Heart right ventricle (tissue), 16 donors: Measurements from ENCODE around the gene TRMU. TPM values are rescaled to one million over a fixed set of nuclear protein-coding genes. Genes with fewer than 3 reads are reported as not detected.
A peak's percentile ranks its signal among the peaks of the same experiment; 100 is the strongest.

Experiments
- ATAC-seq, 8 donors: fragments of 200-7000 bp; cut with Tn5 transposase; one replicate each; pipeline ENCODE4 v1.9.1; 2020; ENCODE audit warnings: mild to moderate bottlenecking in 8 of 8, moderate library complexity in 8 of 8, moderate number of reproducible peaks in 1 of 8
- DNase-seq, 2 donors: peaks; one replicate each; pipeline ENCODE4 v3.0.0-alpha.2; 2020
- H3K27ac ChIP-seq, 10 donors: fragments of 200-600 bp; sonication (generic) in 2 of 10; one replicate each; pipeline versions ENCODE4 v1.5.0 to v1.8.0; 2020 to 2022; ENCODE audit warnings: mild to moderate bottlenecking in 3 of 10
- H3K27me3 ChIP-seq, 7 donors: fragments of 200-600 bp; one replicate each; pipeline ENCODE4 v1.8.0; 2021 to 2022; ENCODE audit warnings: mild to moderate bottlenecking in 2 of 7
- H3K36me3 ChIP-seq, 9 donors: fragments of 200-600 bp; sonication (generic) in 1 of 9; one replicate each; pipeline versions ENCODE4 v1.5.0 to v1.8.0; 2020 to 2022; ENCODE audit warnings: mild to moderate bottlenecking in 2 of 9
- H3K4me1 ChIP-seq, 9 donors: fragments of 200-600 bp; sonication (generic) in 1 of 9; one replicate each; pipeline versions ENCODE4 v1.5.0 to v1.8.0; 2020 to 2022; ENCODE audit warnings: mild to moderate bottlenecking in 4 of 9
- H3K4me3 ChIP-seq, 10 donors: fragments of 200-600 bp; sonication (generic) in 2 of 10; one replicate each; pipeline versions ENCODE4 v1.5.0 to v1.8.0; 2020 to 2022; ENCODE audit warnings: mild to moderate bottlenecking in 7 of 10, moderate library complexity in 2 of 10
- H3K9me3 ChIP-seq, 11 donors: fragments of 200-600 bp in 10 of 11; sonication (generic) in 2 of 11; one replicate each; pipeline versions ENCODE4 v1.5.0 to v1.8.0; 2013 to 2022; ENCODE audit warnings: mild to moderate bottlenecking in 2 of 11, control low read depth in 1 of 11, moderate library complexity in 1 of 11
- CTCF ChIP-seq, 9 donors: fragments of 200-600 bp; sonication (generic) in 2 of 9; IDR thresholded peaks; one replicate each; pipeline versions ENCODE4 v1.5.0 to v1.8.0; 2021 to 2022; ENCODE audit warnings: antibody characterized with exemption in 9 of 9, mild to moderate bottlenecking in 5 of 9, moderate library complexity in 1 of 9
- WGBS, 2 donors: extraction: QIAGEN DNeasy Blood & Tissue Kit; methylation state at CpG; one replicate each; pipeline ENCODE4 v1.1.7; 2013; ENCODE audit warnings: inconsistent platforms in 1 of 2; 5-methylcytosine and 5-hydroxymethylcytosine counted together
- intact Hi-C, 10 donors: fragments of 100-400 bp; cut with DNase I; formaldehyde crosslinking; loops; one replicate each; pipeline versions ENCODE4 v1.11.1 to v1.14.2; 2022
- polyA plus RNA-seq, 2 donors: library from polyadenylated mRNA; stranded (reverse); fragments of 200-250 nt; gene quantifications; one replicate each; pipeline ENCODE4 v1.2.3, GENCODE V29; 2013
- total RNA-seq, 10 donors: library from RNA; stranded (reverse); fragmentation: NEBNext Ultra II Directional in 3 of 10; extraction: Animal tissue kit (Norgen Biotek cat#: 25700) in 3 of 10; gene quantifications; one replicate each; pipeline versions ENCODE4 v1.2.1 to v1.2.4, GENCODE V29; 2021 to 2023
- donor health status: Arrhythmogenic right ventricular cardiomyopathy.
- donor health status: ischemic (EF 13 %, LVEDD 7.1; RV severe dilation, severe dysfunction).
- donor health status: healthy with polysubstance abuse.
- donor health status: DM: no; HTN: yes; CAD: no.
- donor health status: DM: no; HTN: no; CAD: no.
- donor health status: ischemic (EF 25% LVEDD 6.9; RV normal size, moderate dysfunction).
- donor health status: ischemic (EF 25% LVEDD 5.7; RV mildly dilated, moderate dysfunction).
- donor health status: healthy.
- donor health status: DM: yes; HTN: yes; CAD: no.
- donor health status: Ischemic cardiomyopathy.
- donor health status: ischemic (EF 35%, LVEDD 5.7; RV mildly dilated, moderate dysfunction).
- donor health status: nonischemic (EF 11% LVEDD 7.7; RV severe dilation, severe dysfunction).
- donor health status: DM: yes; HTN: yes; CAD: no.
- donor health status: PGD.
- donor health status: ischemic (EF 29% LVEDD 5.4; RV normal size, mild dysfunction).
- donor health status: nonischemic (EF 23%, LVEDD 6.1; RV moderate dilation, normal function).

TRMU gene
- total and polyA plus RNA-seq, 12 donors, result 22.1 to 80.5 (median 31.1) TPM

- no peak for TF ChIP-seq CTCF (IDR thresholded peaks at IDR 0.05)
- peaks cover 3 to 77% (median 44%) of the 10 kb centered on the region in 9 donors for H3K4me1 ChIP-seq
- DNase-seq (no peak), ATAC-seq (no peak)
- H3K27me3 ChIP-seq, result no peaks in the 10 kb centered on the region
- no peaks in the 10 kb centered on the region for H3K9me3 ChIP-seq
- H3K36me3 ChIP-seq, result peaks cover 0 to 100% (median 47%) of the 10 kb centered on the region in 9 donors
- H3K27ac ChIP-seq, result peak overlapping the region in 4 of 10 donors; percentile 53 to 77 (median 66)
- intact Hi-C loops, result loop anchor here in 2 of 10 donors (10.0 kb wide), 2 partner anchors 333 to 383 kb away; partner anchors contain the start of gene CERK (in 1 of the 2)
- WGBS, 2 donors, result 93 to 94% methylated on average over 23 of the region's 23 CpGs
- no peak overlapping the region for H3K4me3 ChIP-seq
Measured at GRCh38 chr22:46351767-46352166, 16.3 kb downstream of the TRMU start.

GRCh38 chr22:46352276-46352675, 16.8 kb downstream of the TRMU start:
- peaks cover 3 to 73% (median 39%) of the 10 kb centered on the region in 9 donors for H3K4me1 ChIP-seq
- TF ChIP-seq CTCF (IDR thresholded peaks at IDR 0.05), result no peak
- intact Hi-C loops, result loop anchor here in 2 of 10 donors (10.0 kb wide), 2 partner anchors 333 to 383 kb away; partner anchors contain the start of gene CERK (in 1 of the 2)
- 86 to 88% methylated on average over 10 of the region's 10 CpGs for WGBS, 2 donors
- no peaks in the 10 kb centered on the region for H3K9me3 ChIP-seq
- H3K27ac ChIP-seq, result peak overlapping the region in 8 of 10 donors; percentile 24 to 80 (median 66)
- ATAC-seq, result no peak
- H3K27me3 ChIP-seq, result no peaks in the 10 kb centered on the region
- no peak overlapping the region for H3K4me3 ChIP-seq
- peaks cover 0 to 100% (median 42%) of the 10 kb centered on the region in 9 donors for H3K36me3 ChIP-seq
- DNase-seq, result no peak

GRCh38 chr22:46352691-46353386, 17.3 kb downstream of the TRMU start:
- intact Hi-C loops, result loop anchor here in 2 of 10 donors (10.0 kb wide), 2 partner anchors 332 to 382 kb away; partner anchors contain the start of gene CERK (in 1 of the 2)
- peak overlapping the region in 9 of 10 donors; percentile 34 to 80 (median 66) for H3K27ac ChIP-seq
- TF ChIP-seq CTCF (IDR thresholded peaks at IDR 0.05), result no peak
- no peak overlapping the region for H3K4me3 ChIP-seq
- 68 to 70% methylated on average over 20 of the region's 20 CpGs for WGBS, 2 donors
- peak; percentile 46 to 77 (median 70) for ATAC-seq
- DNase-seq, result peak; percentile 64 to 72
- no peaks in the 10 kb centered on the region for H3K27me3 ChIP-seq
- H3K4me1 ChIP-seq, result peaks cover 3 to 67% (median 34%) of the 10 kb centered on the region in 9 donors
- H3K9me3 ChIP-seq, result no peaks in the 10 kb centered on the region
- peaks cover 0 to 100% (median 38%) of the 10 kb centered on the region in 9 donors for H3K36me3 ChIP-seq

GRCh38 chr22:46353483-46354105, 18.1 kb downstream of the TRMU start:
- WGBS, 2 donors, result 66 to 81% methylated on average over 8 of the region's 8 CpGs
- ATAC-seq (peak in 5 of 8 donors; percentile 13 to 52 (median 19)), DNase-seq (no peak)
- no peaks in the 10 kb centered on the region for H3K27me3 ChIP-seq
- H3K4me1 ChIP-seq, result peaks cover 3 to 60% (median 26%) of the 10 kb centered on the region in 9 donors
- no peak overlapping the region for H3K4me3 ChIP-seq
- TF ChIP-seq CTCF (IDR thresholded peaks at IDR 0.05), result no peak
- H3K9me3 ChIP-seq, result no peaks in the 10 kb centered on the region
- intact Hi-C loops, result loop anchor here in 2 of 10 donors (10.0 kb wide), 2 partner anchors 331 to 381 kb away; partner anchors contain the start of gene CERK (in 1 of the 2)
- H3K27ac ChIP-seq, result peak overlapping the region in 9 of 10 donors; percentile 34 to 80 (median 66)
- H3K36me3 ChIP-seq, result peaks cover 0 to 98% (median 34%) of the 10 kb centered on the region in 9 donors
